Measurements from ENCODE around the gene PAGR1.
A peak's percentile ranks its signal among the peaks of the same experiment; 100 is the strongest.

DNA sequence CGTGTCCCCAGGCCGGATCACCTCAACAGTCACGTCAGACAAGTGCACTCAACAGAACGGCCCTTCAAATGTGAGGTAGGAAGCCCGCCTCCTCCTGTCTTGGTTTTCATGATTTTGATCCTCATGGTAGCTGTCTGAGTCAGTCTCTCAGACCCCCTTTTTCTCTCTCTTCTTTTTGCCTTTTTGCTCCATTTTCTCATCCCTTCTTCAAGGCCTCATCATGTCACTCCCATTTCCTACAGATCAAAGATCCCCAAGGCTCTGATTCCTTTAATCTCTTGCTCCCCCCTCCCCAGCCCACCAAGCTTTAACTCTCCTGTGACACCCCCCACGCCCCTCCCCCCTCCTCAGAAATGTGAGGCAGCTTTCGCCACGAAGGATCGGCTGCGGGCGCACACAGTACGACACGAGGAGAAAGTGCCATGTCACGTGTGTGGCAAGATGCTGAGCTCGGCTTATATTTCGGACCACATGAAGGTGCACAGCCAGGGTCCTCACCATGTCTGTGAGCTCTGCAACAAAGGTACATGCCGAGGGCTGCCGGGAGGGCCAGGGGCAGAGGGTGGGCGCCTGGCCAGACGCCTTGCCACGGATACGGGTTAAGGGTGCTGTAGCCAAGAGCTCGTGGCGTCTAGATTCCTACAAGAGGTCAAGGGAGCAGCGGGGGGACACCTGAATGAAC is 7.6 kb upstream of the PAGR1 start:
- TF ChIP-seq TAF1 (IDR thresholded peaks at IDR 0.05; ENCODE audit: low read depth, low read length) (no peak), POLR2A (IDR thresholded peaks at IDR 0.05; ENCODE audit: low read depth, low read length) (0 out of 2 replicates have a peak, but pooled peaks have one; percentile 18), POLR2AphosphoS5 (IDR thresholded peaks at IDR 0.05; ENCODE audit: low read depth, low read length) (no peak)

All from GM12891 (cell line).